COR-L47 (cell line): ENCODE results near the gene CATSPERB.
"Not testable (repeated sequence)": the region's sequence is repeated elsewhere in the genome, so short reads cannot be mapped to it uniquely, and the experiment has no call there.

Experiments used
- DNase-seq: peaks from one replicate; lab custom pipeline; 2025; lab: John Stamatoyannopoulos, UW

CATSPERB gene

DNA sequence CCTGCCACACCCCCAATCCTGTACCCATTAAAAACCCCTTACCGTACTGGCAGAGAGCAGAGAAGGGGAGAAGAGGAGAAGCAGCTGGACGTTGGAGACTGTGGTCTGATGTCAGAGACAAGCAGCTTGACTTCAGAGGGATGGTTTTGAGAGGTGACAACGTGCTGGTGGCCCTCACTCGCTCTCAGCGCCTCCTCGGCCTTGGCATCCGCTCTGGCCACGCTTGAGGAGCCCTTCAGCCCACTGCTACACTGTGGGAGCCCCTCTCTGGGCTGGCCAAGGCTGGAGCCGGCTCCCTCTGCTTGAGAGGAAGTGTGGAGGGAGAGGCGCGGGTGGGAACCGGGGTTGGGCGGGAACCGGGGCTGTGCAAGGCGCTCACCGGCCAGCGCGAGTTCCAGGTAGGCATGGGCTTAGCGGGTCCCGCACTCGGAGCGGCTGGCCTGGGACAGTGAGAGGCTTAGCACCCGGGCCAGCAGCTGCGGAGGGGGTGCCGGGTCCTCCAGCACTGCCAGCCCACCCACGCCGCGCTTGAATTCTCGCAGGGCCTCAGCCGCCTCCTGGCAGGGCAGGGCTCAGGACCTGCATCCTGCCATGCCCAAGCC, 154.2 kb downstream of the CATSPERB start:
- DNase-seq: no peak

DNA sequence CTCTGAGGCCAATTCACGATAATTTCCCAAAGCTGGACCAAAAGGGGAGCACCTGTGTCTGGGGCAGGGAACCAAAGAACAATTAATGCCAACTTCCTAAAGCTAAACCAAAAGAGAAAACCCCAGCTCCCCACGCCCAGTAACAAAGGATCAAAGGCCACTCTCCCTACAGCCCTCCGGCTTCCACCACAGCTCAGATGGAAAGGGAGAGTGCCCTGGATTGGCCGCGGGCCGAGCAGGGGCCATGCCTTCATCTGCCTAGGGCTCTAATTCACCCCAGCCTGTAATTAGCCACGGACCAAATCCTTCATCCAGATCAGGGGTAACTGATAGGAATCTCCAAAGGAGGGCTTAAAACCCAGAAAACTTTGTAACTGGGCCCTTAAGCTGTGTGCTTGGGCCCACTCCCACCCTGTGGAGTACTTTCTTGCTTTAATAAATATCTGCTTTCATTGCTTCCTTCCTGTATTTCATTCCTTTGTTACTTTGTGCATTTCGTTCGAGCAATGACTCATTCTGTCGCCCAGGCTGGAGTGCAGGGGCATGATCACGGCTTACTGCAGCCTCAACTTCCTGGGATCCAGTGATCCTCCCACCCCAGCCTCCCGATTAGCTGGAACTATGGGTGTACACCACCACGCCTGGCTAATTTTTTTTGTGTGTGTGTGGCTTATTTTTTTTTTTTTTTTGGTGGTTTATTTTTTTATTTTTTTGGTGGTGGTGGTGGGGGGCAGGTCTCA, 156.2 kb downstream of the CATSPERB start:
- no peak for DNase-seq

DNA sequence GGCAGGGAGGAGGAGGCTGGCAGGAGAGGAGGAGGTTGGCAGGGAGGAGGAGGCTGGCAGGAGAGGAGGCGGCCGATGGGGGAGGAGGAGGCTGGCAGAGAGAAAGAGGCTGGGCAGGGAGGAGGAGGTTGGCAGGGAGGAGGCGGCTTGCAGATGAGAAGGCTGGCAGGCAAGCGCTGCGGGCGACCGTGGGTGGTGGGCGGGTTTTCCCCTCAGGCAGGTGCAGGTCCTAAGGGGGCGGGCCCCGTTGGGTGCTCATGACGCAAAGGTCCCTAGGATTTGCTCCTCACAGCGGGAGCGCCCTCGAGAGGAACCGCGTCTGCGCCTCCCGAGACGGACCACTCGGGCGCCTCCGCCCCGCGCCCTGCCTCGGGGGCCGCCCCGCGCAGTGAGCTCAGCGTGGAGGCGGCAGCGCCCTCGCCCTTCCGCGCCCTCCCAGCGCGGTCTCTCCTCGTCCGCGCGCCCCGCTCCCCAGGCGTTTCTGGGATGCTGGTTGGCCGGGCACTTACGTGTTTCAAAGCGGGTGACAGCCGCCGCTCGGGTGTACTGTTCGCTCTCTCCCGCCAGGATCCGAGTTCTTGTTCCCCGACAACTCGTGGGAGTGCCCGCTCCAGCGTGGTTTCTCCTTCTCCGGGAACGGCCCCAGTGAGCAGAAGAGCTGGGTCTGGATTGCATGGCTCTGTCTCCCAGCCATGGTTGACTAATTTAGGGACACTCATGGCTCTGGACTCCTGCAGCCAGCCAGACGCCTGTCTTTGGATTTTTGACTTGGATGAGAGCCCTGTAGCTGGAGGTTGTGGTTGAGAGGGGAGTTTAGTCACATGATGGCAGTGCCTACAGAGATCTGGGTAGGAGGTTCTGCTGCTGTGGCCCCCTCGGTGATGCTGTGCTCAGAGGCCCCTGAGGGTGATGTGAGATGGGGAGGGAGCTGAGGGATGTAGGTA, 157.7 kb downstream of the CATSPERB start:
- DNase-seq: peak; percentile 88

DNA sequence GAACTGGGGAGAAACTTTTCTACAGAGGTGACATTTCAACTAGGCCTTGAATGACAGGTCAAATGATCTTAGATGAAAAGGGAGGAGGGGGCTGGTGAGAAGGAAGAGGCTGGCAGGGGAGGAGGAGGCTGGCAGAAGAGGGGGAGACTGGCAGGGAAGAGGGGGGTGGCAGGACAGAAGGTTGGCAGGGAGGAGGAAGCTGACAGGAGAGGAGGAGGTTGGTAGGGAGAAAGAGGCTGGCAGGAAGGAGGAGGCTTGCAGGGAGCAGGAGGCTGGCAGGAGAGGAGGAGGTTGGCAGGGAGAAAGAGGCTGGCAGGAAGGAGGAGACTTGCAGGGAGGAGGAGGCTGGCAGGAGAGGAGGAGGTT, 158.4 kb downstream of the CATSPERB start:
- DNase-seq: no peak

DNA sequence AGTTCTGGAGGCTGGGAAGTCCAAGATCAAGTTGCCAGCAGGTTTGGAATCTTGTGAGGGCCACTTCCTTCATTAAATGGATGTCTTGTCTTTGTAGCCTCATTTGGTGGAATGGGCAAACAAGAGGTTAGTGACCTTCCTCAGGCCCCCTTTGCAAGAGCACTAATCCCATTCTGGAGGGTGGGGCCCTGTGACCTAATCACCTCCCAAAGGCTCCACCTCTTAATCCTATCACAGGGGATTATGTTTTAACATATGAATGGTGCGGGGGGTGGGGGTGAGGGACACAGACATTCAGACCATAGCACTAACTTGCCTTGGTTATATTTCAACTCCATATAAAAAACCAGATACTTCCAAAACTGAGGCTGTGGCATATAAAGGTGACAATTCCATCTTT, 161.9 kb downstream of the CATSPERB start:
- DNase-seq: no peak

DNA sequence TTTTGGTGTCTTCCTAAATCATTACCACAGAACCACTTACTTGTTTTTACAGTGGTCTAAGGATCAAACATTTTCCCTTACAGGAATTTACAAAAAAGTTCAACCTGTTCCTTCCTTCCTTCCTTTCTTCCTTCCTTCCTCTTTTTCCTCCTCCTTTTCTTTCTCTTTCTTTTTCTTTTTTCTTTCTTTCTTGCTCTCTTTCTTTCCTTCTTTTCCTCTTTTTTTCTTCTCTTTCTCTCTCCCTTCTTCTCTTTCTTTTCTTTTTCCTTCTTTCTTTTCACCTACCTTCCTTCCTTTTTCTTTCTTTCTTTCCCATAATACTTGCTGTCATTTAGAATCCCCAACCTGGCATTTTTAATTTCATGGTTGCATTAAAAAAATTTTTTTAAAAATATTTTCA, 162.6 kb downstream of the CATSPERB start:
- DNase-seq: no peak

DNA sequence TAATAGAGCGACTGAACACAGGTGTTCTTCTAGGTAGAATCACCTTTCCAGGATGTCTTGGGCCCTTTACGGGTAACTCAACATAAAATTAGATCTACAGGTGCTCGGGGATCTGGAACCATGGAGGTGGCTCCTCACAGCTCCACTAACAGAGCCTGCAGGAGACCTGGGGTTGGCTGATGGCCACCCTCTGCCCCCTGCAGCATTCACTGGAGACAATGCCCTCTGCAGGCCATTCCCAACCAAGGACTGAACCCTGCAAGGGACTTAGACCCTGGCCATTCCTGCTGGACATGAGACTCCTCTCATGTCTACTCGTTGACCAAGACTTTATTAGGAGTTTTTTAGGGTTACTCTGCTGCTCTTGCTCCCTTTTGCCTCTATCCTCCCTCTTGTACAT, 163.3 kb downstream of the CATSPERB start:
- no peak for DNase-seq

GRCh38 chr14:91567827-91568226, 164.1 kb downstream of the CATSPERB start:
- not testable (repeated sequence) for DNase-seq

GRCh38 chr14:91555531-91555930, 176.4 kb downstream of the CATSPERB start:
- no peak for DNase-seq

DNA sequence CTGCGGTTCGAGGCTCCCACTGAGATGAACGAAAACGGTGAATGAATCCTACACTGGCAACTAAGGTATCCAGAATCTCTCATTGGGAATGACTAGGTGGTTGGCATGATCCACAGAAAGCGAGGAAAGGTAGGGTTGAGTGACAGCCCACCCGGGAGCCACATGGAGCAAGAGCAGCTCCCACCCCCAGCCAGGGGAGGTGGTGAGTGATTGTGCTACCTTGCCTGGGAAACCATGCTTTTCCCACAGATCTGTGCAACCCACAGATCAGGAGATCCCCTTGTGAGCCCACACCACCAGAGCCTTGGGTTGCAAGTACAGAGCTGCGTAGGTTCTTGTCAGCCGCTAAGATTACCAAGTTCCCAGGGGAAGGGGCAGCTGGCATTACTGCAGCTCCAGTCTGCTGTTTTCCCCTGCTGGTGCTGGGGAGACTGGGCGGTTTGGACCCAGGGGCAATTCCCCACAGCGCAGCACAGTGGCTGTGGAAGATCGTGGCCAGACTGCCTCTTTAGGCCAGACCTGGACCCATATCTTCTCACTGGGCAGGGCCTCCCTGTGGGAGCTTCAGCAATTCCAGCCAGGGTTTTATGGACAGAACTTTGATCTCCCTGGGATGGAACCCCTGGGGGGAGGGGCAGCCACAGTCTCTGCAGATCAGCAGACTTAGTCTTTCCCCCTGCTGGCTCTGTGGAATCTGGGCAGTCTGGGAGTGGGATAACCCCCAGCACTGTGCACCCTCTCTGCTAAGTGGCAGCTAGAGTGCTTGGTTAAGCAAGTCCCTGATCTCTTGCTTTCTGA, 177.2 kb downstream of the CATSPERB start:
- DNase-seq: no peak

- DNase-seq: no peak
Observed at GRCh38 chr14:91548108-91548507, 183.8 kb downstream of the CATSPERB start.

DNA sequence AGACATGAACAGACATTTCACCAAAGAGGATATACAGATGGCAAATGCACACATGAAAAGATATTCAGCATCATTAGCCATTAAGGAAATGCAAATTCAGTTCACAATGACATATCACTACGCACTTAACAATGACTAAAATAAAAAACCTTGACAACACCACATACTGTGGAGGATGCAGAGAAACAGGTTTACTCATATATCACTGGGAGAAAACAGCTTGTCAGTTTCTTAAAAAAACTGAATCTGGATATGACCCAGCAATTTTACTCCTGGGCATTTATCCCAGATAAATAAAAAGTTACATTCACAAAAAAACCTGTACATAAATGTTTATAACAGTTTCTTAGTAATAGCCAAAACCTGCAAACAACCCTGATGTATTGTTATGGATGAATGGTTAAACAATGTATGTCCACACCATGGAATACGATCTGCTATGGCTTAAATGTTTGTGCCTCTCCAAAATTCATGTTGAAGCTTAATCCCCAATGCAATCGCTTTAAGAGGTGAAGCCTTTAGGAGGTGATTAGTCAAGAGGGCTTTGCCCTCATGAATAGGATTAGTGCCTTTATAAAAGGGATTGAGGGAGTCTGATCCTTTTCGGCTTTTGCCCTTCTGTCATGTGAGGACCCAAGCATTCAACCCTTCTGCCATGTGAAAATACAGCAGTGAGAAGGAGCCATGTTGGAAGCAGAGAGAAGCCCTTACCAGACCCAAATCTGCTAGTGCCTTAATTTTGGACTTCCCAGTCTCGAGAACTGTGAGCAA, 185.8 kb downstream of the CATSPERB start:
- DNase-seq: no peak

- DNase-seq: no peak
Observed at GRCh38 chr14:91545204-91545603, 186.7 kb downstream of the CATSPERB start.

GRCh38 chr14:91536327-91536726, 195.6 kb downstream of the CATSPERB start:
- no peak for DNase-seq

DNA sequence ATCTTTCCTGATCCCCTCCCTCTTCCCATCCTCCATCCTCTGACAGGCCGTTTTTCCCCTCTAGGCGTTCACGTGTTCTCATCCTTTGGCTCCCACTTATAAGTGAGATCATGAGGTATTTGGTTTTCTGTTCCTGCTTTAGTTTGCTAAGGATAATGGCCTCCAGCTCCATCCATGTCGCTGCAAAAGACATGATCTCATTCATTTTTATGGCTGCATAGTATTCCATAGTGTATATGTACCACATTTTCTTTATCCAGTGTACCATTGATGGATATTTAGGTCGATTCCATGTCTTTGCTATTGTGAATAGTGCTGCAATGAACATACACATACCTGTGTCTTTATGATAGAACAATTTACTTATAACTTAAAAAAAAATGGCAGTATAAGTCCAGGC, 197.8 kb downstream of the CATSPERB start:
- not testable (repeated sequence) for DNase-seq

- no peak for DNase-seq
Observed at GRCh38 chr14:91533623-91534022, 198.3 kb downstream of the CATSPERB start.
